Smooth muscle cell (in vitro differentiated cells): ENCODE measurements around the gene EFHC1. TPM values are rescaled to one million over a fixed set of nuclear protein-coding genes. Genes with fewer than 3 reads are reported as not detected.
A peak's percentile ranks its signal among the peaks of the same experiment; 100 is the strongest.

Source experiments
- DNase-seq: peaks from one replicate; lab custom pipeline; 2025; ENCODE audit not compliant: unreplicated experiment; lab: John Stamatoyannopoulos, UW
- H2AFZ ChIP-seq: fragments of 200-600 bp; sonication (generic); 2 replicates; pipeline ENCODE4 v1.6.0; 2016; ENCODE audit warnings: antibody characterized with exemption, low read depth, mild to moderate bottlenecking
- H3F3A ChIP-seq: fragments of 200-600 bp; sonication (generic); 2 replicates; pipeline ENCODE4 v1.6.0; 2017; ENCODE audit warnings: antibody characterized with exemption, low read depth
- H3K27ac ChIP-seq: fragments of 200-600 bp; sonication (generic); 2 replicates; pipeline ENCODE4 v1.5.1; 2016; ENCODE audit warnings: low read depth, mild to moderate bottlenecking
- H3K27me3 ChIP-seq: fragments of 200-600 bp; sonication (generic); 2 replicates; pipeline ENCODE4 v1.6.1; 2016; ENCODE audit warnings: low read depth, mild to moderate bottlenecking
- H3K36me3 ChIP-seq: fragments of 200-600 bp; sonication (generic); 2 replicates; pipeline ENCODE4 v1.5.1; 2016; ENCODE audit warnings: low read depth
- H3K4me1 ChIP-seq: fragments of 200-600 bp; sonication (generic); 2 replicates; pipeline ENCODE4 v1.5.1; 2016; ENCODE audit warnings: low read depth
- H3K4me2 ChIP-seq: fragments of 200-600 bp; sonication (generic); 2 replicates; pipeline ENCODE4 v1.6.0; 2016; ENCODE audit warnings: mild to moderate bottlenecking
- H3K4me3 ChIP-seq: fragments of 200-600 bp; sonication (generic); 2 replicates; pipeline ENCODE4 v1.5.1; 2016; ENCODE audit warnings: mild to moderate bottlenecking
- H3K79me2 ChIP-seq: fragments of 200-600 bp; sonication (generic); 2 replicates; pipeline ENCODE4 v1.6.0; 2016; ENCODE audit warnings: low read depth, mild to moderate bottlenecking
- H3K9ac ChIP-seq: fragments of 200-600 bp; sonication (generic); 2 replicates; pipeline ENCODE4 v1.6.0; 2016; ENCODE audit warnings: low read depth
- H3K9me3 ChIP-seq: fragments of 200-600 bp; sonication (generic); replicated peaks from 2 replicates; pipeline ENCODE4 v1.5.1; 2016; ENCODE audit warnings: low read depth
- H4K20me1 ChIP-seq: fragments of 200-600 bp; sonication (generic); 2 replicates; pipeline ENCODE4 v1.6.0; 2016; ENCODE audit warnings: low read depth
- WGBS: methylation state at CpG from one replicate; pipeline ENCODE4 v1.1.7; 2016; ENCODE audit warnings: low lambda C conversion rate; 5-methylcytosine and 5-hydroxymethylcytosine counted together
- polyA plus RNA-seq: library from polyadenylated mRNA; unstranded; fragments of >200 nt; fragmentation: Nextera tagmentation; extraction: Ambion mirVana; gene quantifications from 2 replicates; pipeline ENCODE4 v1.2.1, GENCODE V29; 2016
- total RNA-seq: library from RNA; depleted of rRNA; stranded (reverse); fragments of >200 nt; gene quantifications from 2 replicates; pipeline ENCODE4 v1.2.3, GENCODE V29; 2014
- TF ChIP-seq, protein P1 (sequence below): fragments of 200-600 bp; sonication (generic); IDR thresholded peaks from 2 replicates; pipeline ENCODE4 v1.5.1; 2017; ENCODE audit warnings: borderline replicate concordance, mild to moderate bottlenecking, antibody characterized with exemption; ENCODE audit not compliant: insufficient read depth, poor library complexity, severe bottlenecking

EFHC1 gene
- total and polyA plus RNA-seq, 2 experiments from 2014 or later, result 11.0 to 25.9 TPM

DNA sequence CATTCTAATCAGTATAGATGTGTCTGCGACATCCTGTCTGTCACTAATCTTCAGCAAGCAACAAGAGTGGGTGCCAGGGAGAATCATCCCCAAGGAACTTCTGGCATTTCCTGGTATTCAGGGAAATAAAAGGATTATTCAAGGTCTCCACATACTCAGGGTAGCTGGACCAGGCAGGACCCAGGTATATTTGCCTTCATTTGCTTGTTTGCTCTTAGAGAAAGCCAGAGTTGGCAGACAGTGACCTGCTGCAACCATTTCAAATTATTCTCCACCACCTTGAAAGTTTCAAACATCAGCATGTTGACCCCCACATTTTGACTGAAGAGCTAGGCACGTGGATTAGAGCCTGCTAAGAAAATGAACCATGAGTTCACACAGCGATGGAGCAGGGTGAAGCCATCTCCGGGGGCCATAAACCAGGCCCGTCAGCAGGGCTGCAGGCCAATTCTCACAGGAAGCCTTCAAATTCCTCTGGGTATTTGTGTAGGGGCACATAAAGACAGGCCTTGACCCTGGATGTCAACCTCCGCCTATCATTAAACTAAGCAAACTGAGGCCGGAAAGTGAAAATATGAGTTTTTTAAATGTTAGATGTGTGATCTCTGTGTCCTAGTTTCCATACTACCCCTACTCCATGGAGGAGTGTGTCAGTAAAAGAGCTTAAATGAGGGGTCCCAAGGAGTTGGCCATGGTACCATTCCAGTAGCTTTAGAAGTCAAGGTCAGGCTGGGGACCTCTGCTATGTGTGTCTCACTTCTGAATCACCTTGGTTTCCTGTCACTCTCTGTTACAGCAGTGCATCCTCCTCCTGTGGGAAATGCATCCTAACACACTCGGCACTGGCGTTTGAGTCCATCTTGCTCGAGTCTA lies 123.8 kb downstream of the EFHC1 start:
- H3K27ac ChIP-seq, result peak overlapping the region; percentile 58
- peaks cover 58% of the 10 kb centered on the region for H3K79me2 ChIP-seq
- no peaks in the 10 kb centered on the region for H3K27me3 ChIP-seq
- peak overlapping the region; percentile 70 for H3K4me2 ChIP-seq
- H2AFZ ChIP-seq, result no peak overlapping the region
- H3K4me1 ChIP-seq, result peaks cover 15% of the 10 kb centered on the region
- TF ChIP-seq, protein P1, sequence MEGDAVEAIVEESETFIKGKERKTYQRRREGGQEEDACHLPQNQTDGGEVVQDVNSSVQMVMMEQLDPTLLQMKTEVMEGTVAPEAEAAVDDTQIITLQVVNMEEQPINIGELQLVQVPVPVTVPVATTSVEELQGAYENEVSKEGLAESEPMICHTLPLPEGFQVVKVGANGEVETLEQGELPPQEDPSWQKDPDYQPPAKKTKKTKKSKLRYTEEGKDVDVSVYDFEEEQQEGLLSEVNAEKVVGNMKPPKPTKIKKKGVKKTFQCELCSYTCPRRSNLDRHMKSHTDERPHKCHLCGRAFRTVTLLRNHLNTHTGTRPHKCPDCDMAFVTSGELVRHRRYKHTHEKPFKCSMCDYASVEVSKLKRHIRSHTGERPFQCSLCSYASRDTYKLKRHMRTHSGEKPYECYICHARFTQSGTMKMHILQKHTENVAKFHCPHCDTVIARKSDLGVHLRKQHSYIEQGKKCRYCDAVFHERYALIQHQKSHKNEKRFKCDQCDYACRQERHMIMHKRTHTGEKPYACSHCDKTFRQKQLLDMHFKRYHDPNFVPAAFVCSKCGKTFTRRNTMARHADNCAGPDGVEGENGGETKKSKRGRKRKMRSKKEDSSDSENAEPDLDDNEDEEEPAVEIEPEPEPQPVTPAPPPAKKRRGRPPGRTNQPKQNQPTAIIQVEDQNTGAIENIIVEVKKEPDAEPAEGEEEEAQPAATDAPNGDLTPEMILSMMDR, result no peak
- no peak for DNase-seq
- H3K36me3 ChIP-seq, result no peaks in the 10 kb centered on the region
- peaks cover 7% of the 10 kb centered on the region for H4K20me1 ChIP-seq
- WGBS, result 50% methylated on average over 10 of the region's 10 CpGs
- no peaks in the 10 kb centered on the region for H3K9me3 ChIP-seq
- H3K4me3 ChIP-seq, result no peak overlapping the region
- peaks cover 7% of the 10 kb centered on the region for H3F3A ChIP-seq
- no peak overlapping the region for H3K9ac ChIP-seq

DNA sequence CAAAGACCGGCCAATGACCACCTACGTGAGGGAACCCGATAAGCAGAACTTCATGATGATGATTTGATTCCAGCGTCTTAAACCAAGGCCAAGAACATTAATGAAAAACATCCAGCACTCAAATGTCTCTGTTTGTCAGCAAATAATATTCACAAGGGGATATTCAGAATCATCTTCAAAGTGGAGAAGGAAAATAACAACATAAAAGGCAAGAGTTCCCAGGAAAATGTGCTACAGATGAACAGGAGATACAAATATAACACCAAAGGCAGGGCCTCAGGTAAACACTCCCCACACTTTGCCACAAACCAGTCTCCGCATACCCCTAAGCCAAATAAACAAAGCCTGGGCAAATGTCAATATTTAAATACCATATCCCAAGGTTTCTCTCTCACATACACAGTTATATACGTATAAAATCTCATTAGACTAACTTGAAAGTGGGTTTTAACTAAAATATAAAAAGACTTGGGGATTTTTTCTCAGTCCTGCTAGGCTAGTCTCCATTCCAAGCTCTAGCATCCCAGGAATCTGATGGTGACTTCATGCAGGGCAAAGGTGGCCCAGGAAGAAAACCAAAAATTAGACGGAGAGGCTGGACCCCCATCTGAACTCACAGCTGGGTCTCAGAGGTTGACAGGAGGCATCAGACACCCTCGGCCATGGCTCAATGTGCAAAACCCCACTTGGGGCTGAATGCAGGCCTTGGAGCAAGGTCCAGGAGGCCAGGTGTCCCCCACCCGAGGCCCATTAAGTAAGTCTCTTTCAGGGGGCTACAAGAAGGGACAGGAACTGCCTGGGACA lies 124.7 kb downstream of the EFHC1 start:
- Histone ChIP-seq H3K4me1 (peaks cover 10% of the 10 kb centered on the region), H3K27me3 (no peaks in the 10 kb centered on the region), H3K4me2 (peak overlapping the region; percentile 70), H3K79me2 (peaks cover 62% of the 10 kb centered on the region), H3K36me3 (no peaks in the 10 kb centered on the region), H3F3A (peaks cover 7% of the 10 kb centered on the region), H3K9me3 (no peaks in the 10 kb centered on the region), H3K9ac (no peak overlapping the region), H4K20me1 (peaks cover 7% of the 10 kb centered on the region), H3K27ac (peak overlapping the region; percentile 58), H3K4me3 (no peak overlapping the region), H2AFZ (no peak overlapping the region)
- 92% methylated on average over 9 of the region's 9 CpGs for WGBS
- DNase-seq, result no peak
- TF ChIP-seq, protein P1, result no peak

DNA sequence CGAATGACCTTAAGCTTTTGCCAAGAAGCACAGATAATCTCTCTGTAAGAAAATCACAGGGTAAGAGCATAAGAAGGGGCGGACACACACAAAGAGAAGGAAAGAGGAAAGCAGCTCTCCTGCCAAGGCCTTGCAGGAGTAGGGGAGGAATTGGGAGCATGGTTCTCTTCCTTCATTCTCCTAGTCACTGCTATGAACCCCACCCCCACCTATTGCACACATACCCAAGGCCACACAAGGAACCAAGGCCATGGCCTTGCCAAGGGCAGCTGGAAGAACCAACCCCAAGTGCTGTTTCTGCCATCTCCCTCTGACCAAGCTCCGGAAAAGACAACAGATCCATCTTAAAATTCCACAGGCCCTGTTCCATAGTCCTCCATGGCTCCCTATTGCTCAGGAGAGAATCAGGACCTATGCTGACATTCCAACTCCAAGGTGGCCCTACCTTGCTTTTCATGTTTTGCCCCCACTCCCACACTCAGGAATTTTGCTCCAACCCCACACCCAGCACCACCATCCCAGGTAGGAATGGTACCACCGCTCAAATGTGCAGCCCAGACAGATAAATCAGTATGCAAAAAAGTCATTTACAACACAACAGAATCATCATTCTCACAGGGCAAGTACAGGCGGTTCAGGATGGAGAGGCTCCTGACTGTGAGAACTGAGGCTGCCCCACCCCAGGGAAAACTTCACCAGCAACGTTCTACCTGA lies 125.4 kb downstream of the EFHC1 start:
- no peak for DNase-seq
- H3K27me3 ChIP-seq, result no peaks in the 10 kb centered on the region
- H4K20me1 ChIP-seq, result peaks cover 12% of the 10 kb centered on the region
- no peak overlapping the region for H2AFZ ChIP-seq
- H3K9me3 ChIP-seq, result no peaks in the 10 kb centered on the region
- H3F3A ChIP-seq, result peaks cover 2% of the 10 kb centered on the region
- no peaks in the 10 kb centered on the region for H3K36me3 ChIP-seq
- WGBS, result 92% methylated on average over 6 of the region's 6 CpGs
- no peak overlapping the region for H3K4me3 ChIP-seq
- no peak overlapping the region for H3K9ac ChIP-seq
- no peak overlapping the region for H3K4me2 ChIP-seq
- H3K27ac ChIP-seq, result no peak overlapping the region
- TF ChIP-seq, protein P1, result no peak
- peaks cover 66% of the 10 kb centered on the region for H3K79me2 ChIP-seq
- peaks cover 10% of the 10 kb centered on the region for H3K4me1 ChIP-seq
